Esophagus squamous epithelium (tissue), 4 donors: ENCODE results near the gene MRPS17.

Experiments used
- POLR2A ChIP-seq, 4 donors: fragments of 450-650 bp; IDR thresholded peaks; one replicate each; pipeline ENCODE4 v1.6.1; 2017; ENCODE audit warnings: antibody characterized with exemption in 4 of 4, mild to moderate bottlenecking in 4 of 4, moderate library complexity in 3 of 4
- TF ChIP-seq, protein P1 (sequence below), 6 experiments: fragments of 450-650 bp in 4 of 6; fragments of 200-600 bp in 2 of 6; sonication (generic) in 2 of 6; IDR thresholded peaks; one replicate each; pipeline ENCODE4 v1.5.1; 2016 to 2019; ENCODE audit warnings: antibody characterized with exemption in 6 of 6, mild to moderate bottlenecking in 4 of 6, moderate library complexity in 4 of 6

GRCh38 chr7:55969391-55969790 lies 17.7 kb downstream of the MRPS17 start:
- TF ChIP-seq, protein P1, sequence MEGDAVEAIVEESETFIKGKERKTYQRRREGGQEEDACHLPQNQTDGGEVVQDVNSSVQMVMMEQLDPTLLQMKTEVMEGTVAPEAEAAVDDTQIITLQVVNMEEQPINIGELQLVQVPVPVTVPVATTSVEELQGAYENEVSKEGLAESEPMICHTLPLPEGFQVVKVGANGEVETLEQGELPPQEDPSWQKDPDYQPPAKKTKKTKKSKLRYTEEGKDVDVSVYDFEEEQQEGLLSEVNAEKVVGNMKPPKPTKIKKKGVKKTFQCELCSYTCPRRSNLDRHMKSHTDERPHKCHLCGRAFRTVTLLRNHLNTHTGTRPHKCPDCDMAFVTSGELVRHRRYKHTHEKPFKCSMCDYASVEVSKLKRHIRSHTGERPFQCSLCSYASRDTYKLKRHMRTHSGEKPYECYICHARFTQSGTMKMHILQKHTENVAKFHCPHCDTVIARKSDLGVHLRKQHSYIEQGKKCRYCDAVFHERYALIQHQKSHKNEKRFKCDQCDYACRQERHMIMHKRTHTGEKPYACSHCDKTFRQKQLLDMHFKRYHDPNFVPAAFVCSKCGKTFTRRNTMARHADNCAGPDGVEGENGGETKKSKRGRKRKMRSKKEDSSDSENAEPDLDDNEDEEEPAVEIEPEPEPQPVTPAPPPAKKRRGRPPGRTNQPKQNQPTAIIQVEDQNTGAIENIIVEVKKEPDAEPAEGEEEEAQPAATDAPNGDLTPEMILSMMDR (IDR thresholded peaks at IDR 0.05): no peak
- no peak for TF ChIP-seq POLR2A (IDR thresholded peaks at IDR 0.05)
